ENCODE data around the gene SLC27A5.

SLC27A5 gene

GRCh38 chr19:58466760-58467589 lies 44.8 kb downstream of the SLC27A5 start, which contains the start of gene ZNF324 (continued):
- TF ChIP-seq PRDM10 (tag by site-specific recombination; IDR thresholded peaks at IDR 0.05) (peak; percentile 74), ZNF629 (tag by site-specific recombination; IDR thresholded peaks at IDR 0.05) (peak; percentile 37; the same call in 1 of the 2 replicates), GLIS2 (tag by site-specific recombination; IDR thresholded peaks at IDR 0.05) (peak; percentile 92), ZNF777 (tag by site-specific recombination; IDR thresholded peaks at IDR 0.05; ENCODE audit: borderline replicate concordance) (peak; percentile 87), ZNF76 (tag by site-specific recombination; IDR thresholded peaks at IDR 0.05; ENCODE audit: borderline replicate concordance, low read depth) (peak; percentile 65), BCL11B (tag by site-specific recombination; IDR thresholded peaks at IDR 0.05; ENCODE audit: low read depth) (peak; percentile 67; the same call in 1 of the 2 replicates), SP3 (tag by site-specific recombination; IDR thresholded peaks at IDR 0.05) (peak; percentile 89), ZNF26 (tag by site-specific recombination; IDR thresholded peaks at IDR 0.05) (no peak), ZIC2 (tag by site-specific recombination; IDR thresholded peaks at IDR 0.05) (peak; percentile 77), ZNF223 (tag by site-specific recombination; IDR thresholded peaks at IDR 0.05) (no peak), KLF1 (tag by site-specific recombination; IDR thresholded peaks at IDR 0.05) (peak; percentile 36; the same call in 1 of the 2 replicates), ZNF449 (tag by site-specific recombination; IDR thresholded peaks at IDR 0.05) (no peak), FEZF1 (tag by site-specific recombination; IDR thresholded peaks at IDR 0.05) (peak; percentile 87), ZFHX2 (tag by site-specific recombination; conservative IDR thresholded peaks at IDR 0.05) (peak; percentile 72), ZNF335 (tag by site-specific recombination; conservative IDR thresholded peaks at IDR 0.05) (peak; percentile 98), ZNF561 (tag by site-specific recombination; IDR thresholded peaks at IDR 0.05; ENCODE audit: borderline replicate concordance) (0 out of 2 replicates have a peak, but pooled peaks have one; percentile 54), ZXDB (tag by site-specific recombination; IDR thresholded peaks at IDR 0.05) (peak; percentile 69), HOXC10 (CRISPR knock-in tag; IDR thresholded peaks at IDR 0.05) (peak; percentile 73), KLF8 (tag by site-specific recombination; IDR thresholded peaks at IDR 0.05) (0 out of 2 replicates have a peak, but pooled peaks have one; percentile 44), BCL11A (tag by site-specific recombination; IDR thresholded peaks at IDR 0.05; ENCODE audit: low read depth) (no peak), ZNF423 (tag by site-specific recombination; IDR thresholded peaks at IDR 0.05) (peak; percentile 71; the same call in 1 of the 2 replicates), SP2 (tag by site-specific recombination; IDR thresholded peaks at IDR 0.05) (peak; percentile 93), ZNF510 (tag by site-specific recombination; IDR thresholded peaks at IDR 0.05; ENCODE audit: insufficient replicate concordance) (no peak), ZBTB21 (tag by site-specific recombination; IDR thresholded peaks at IDR 0.05) (no peak), SCRT2 (tag by site-specific recombination; IDR thresholded peaks at IDR 0.05) (0 out of 2 replicates have a peak, but pooled peaks have one; percentile 30), ZNF518A (tag by site-specific recombination; conservative IDR thresholded peaks at IDR 0.05; ENCODE audit: low read depth) (no peak), ZNF140 (tag by site-specific recombination; IDR thresholded peaks at IDR 0.05) (no peak)
